GM21526 (cell line): ENCODE results near the gene RTN4RL2.
"Not testable (repeated sequence)": the region's sequence is repeated elsewhere in the genome, so short reads cannot be mapped to it uniquely, and the experiment has no call there.

Experiments
- ATAC-seq: cut with Tn5 transposase; IDR thresholded peaks from one replicate; pipeline ENCODE4 v1.9.1; 2021; ENCODE audit warnings: moderate library complexity; ENCODE audit not compliant: unreplicated experiment, low FRiP score

The RTN4RL2 gene

GRCh38 chr11:57432149-57432561 is 28.2 kb upstream of the RTN4RL2 start:
- no peak for ATAC-seq

- ATAC-seq: no peak
Observed at GRCh38 chr11:57432714-57433163, 27.6 kb upstream of the RTN4RL2 start.

- no peak for ATAC-seq
Observed at GRCh38 chr11:57434640-57435546, 25.4 kb upstream of the RTN4RL2 start.

- ATAC-seq: no peak
Observed at GRCh38 chr11:57436031-57436430, 24.3 kb upstream of the RTN4RL2 start.

- no peak for ATAC-seq
Observed at GRCh38 chr11:57438345-57439285, 21.7 kb upstream of the RTN4RL2 start.

- ATAC-seq: no peak
Observed at GRCh38 chr11:57439786-57440185, 20.5 kb upstream of the RTN4RL2 start.

- no peak for ATAC-seq
Observed at GRCh38 chr11:57440744-57441414, 19.4 kb upstream of the RTN4RL2 start.

GRCh38 chr11:57444362-57445121 is 15.8 kb upstream of the RTN4RL2 start:
- ATAC-seq: no peak

GRCh38 chr11:57445122-57445394 is 15.3 kb upstream of the RTN4RL2 start:
- not testable (repeated sequence) for ATAC-seq

- no peak for ATAC-seq
Observed at GRCh38 chr11:57446055-57446454, 14.3 kb upstream of the RTN4RL2 start.

GRCh38 chr11:57453543-57454177 is 6.7 kb upstream of the RTN4RL2 start:
- no peak for ATAC-seq

- ATAC-seq: peak; percentile 62
Observed at GRCh38 chr11:57456960-57457642, 3.2 kb upstream of the RTN4RL2 start.

GRCh38 chr11:57457643-57458023 is 2.7 kb upstream of the RTN4RL2 start:
- no peak for ATAC-seq

GRCh38 chr11:57458060-57458409 is 2.3 kb upstream of the RTN4RL2 start:
- no peak for ATAC-seq

GRCh38 chr11:57458410-57459163 is 1.7 kb upstream of the RTN4RL2 start:
- no peak for ATAC-seq

GRCh38 chr11:57459164-57460021 is 935 bp upstream of the RTN4RL2 start:
- no peak for ATAC-seq
